T-helper 1 cell treated with Interleukin-12 subunit alpha and Interleukin-12 subunit beta and Interleukin-4 antibody, amounts not matched to agents 30 ng/mL and 1 ng/mL, for 36 hours (primary cell): ENCODE data around the gene HADHB. TPM values are rescaled to one million over a fixed set of nuclear protein-coding genes. Genes with fewer than 3 reads are reported as not detected.
"Not testable (repeated sequence)": the region's sequence is repeated elsewhere in the genome, so short reads cannot be mapped to it uniquely, and the experiment has no call there.

Experiments
- intact Hi-C: fragments of 100-400 bp; cut with micrococcal nuclease; formaldehyde crosslinking; loops from one replicate; pipeline ENCODE4 v1.15.1; 2024
- total RNA-seq: library from RNA; stranded (reverse); gene quantifications from 2 replicates; pipeline ENCODE4 v1.2.3, GENCODE V29; 2022

The HADHB gene
- total RNA-seq, 1 donor from 2014 or later, result 71.8 TPM

- intact Hi-C loops, result loop anchor here (1.0 to 10.0 kb wide), 9 partner anchors 59 to 811 kb away; partner anchors contain the start of genes AGBL5, KIF3C and RAB10
Observed at GRCh38 chr2:26243470-26244308, 1.1 kb upstream of the HADHB start.

GRCh38 chr2:26245231-26245732 is 543 bp downstream of the HADHB start:
- intact Hi-C loops, result loop anchor here (1.0 to 10.0 kb wide), 9 partner anchors 54 to 810 kb away; partner anchors contain the start of genes AGBL5, ASXL2, GAREM2 and KIF3C

GRCh38 chr2:26245810-26246209 is 1.1 kb downstream of the HADHB start:
- intact Hi-C loops, result loop anchor here (1.0 to 10.0 kb wide), 9 partner anchors 53 to 809 kb away; partner anchors contain the start of genes AGBL5, ASXL2, GAREM2 and KIF3C

- intact Hi-C loops, result loop anchor here (5.0 to 10.0 kb wide), 4 partner anchors 75 to 808 kb away; partner anchors contain the start of genes AGBL5, GAREM2 and KIF3C
Observed at GRCh38 chr2:26246818-26247217, 2.1 kb downstream of the HADHB start.

- intact Hi-C loops, result loop anchor here (2.0 to 10.0 kb wide), 5 partner anchors 77 to 805 kb away; partner anchors contain the start of genes AGBL5, GAREM2 and KIF3C
Observed at GRCh38 chr2:26249625-26250024, 4.9 kb downstream of the HADHB start.

- intact Hi-C loops, result no loop called here
Observed at GRCh38 chr2:26251893-26252292, 7.2 kb downstream of the HADHB start.

- intact Hi-C loops, result no loop called here
Observed at GRCh38 chr2:26255759-26256384, 11.1 kb downstream of the HADHB start.

- intact Hi-C loops, result not testable (repeated sequence)
Observed at GRCh38 chr2:26258836-26259235, 14.1 kb downstream of the HADHB start.

- intact Hi-C loops, result no loop called here
Observed at GRCh38 chr2:26268213-26268612, 23.5 kb downstream of the HADHB start.

GRCh38 chr2:26268670-26269385 is 24.1 kb downstream of the HADHB start:
- intact Hi-C loops, result not testable (repeated sequence)

- intact Hi-C loops, result no loop called here
Observed at GRCh38 chr2:26269571-26270158, 24.9 kb downstream of the HADHB start.

- intact Hi-C loops, result no loop called here
Observed at GRCh38 chr2:26270373-26270772, 25.6 kb downstream of the HADHB start.

- intact Hi-C loops, result no loop called here
Observed at GRCh38 chr2:26273501-26273900, 28.8 kb downstream of the HADHB start.

- intact Hi-C loops, result no loop called here
Observed at GRCh38 chr2:26274058-26274613, 29.4 kb downstream of the HADHB start.

- intact Hi-C loops, result no loop called here
Observed at GRCh38 chr2:26276484-26277227, 31.9 kb downstream of the HADHB start.

- intact Hi-C loops, result no loop called here
Observed at GRCh38 chr2:26279886-26280285, 35.1 kb downstream of the HADHB start.

GRCh38 chr2:26281226-26281625 is 36.5 kb downstream of the HADHB start:
- intact Hi-C loops, result no loop called here

- intact Hi-C loops, result no loop called here
Observed at GRCh38 chr2:26283606-26284005, 38.9 kb downstream of the HADHB start.

GRCh38 chr2:26284132-26284531 is 39.4 kb downstream of the HADHB start:
- intact Hi-C loops, result no loop called here

GRCh38 chr2:26285931-26286330 is 41.2 kb downstream of the HADHB start:
- intact Hi-C loops, result no loop called here
